GM19193 (cell line): ENCODE results near the gene CIAPIN1.

Source experiments
- POLR2A ChIP-seq: IDR thresholded peaks from 4 replicates; pipeline ENCODE4 v1.6.1; 2011; ENCODE audit not compliant: insufficient read depth, insufficient read length; ENCODE audit errors: extremely low read depth

The CIAPIN1 gene

GRCh38 chr16:57479976-57480753 is 33.0 kb upstream of the CIAPIN1 start:
- no peak for TF ChIP-seq POLR2A

- no peak for TF ChIP-seq POLR2A
Measured at GRCh38 chr16:57479205-57479975, 32.2 kb upstream of the CIAPIN1 start.

- no peak for TF ChIP-seq POLR2A
Measured at GRCh38 chr16:57478396-57479204, 31.4 kb upstream of the CIAPIN1 start.

GRCh38 chr16:57477531-57478202 is 30.5 kb upstream of the CIAPIN1 start:
- TF ChIP-seq POLR2A: no peak

GRCh38 chr16:57476546-57477410 is 29.6 kb upstream of the CIAPIN1 start:
- no peak for TF ChIP-seq POLR2A

- TF ChIP-seq POLR2A: no peak
Measured at GRCh38 chr16:57475711-57476339, 28.6 kb upstream of the CIAPIN1 start.

- TF ChIP-seq POLR2A: no peak
Measured at GRCh38 chr16:57474671-57475661, 27.8 kb upstream of the CIAPIN1 start.

GRCh38 chr16:57473906-57474305 is 26.7 kb upstream of the CIAPIN1 start:
- TF ChIP-seq POLR2A: no peak

GRCh38 chr16:57473176-57473840 is 26.1 kb upstream of the CIAPIN1 start:
- no peak for TF ChIP-seq POLR2A

GRCh38 chr16:57472665-57473060 is 25.5 kb upstream of the CIAPIN1 start:
- TF ChIP-seq POLR2A: no peak

GRCh38 chr16:57471852-57472664 is 24.9 kb upstream of the CIAPIN1 start:
- no peak for TF ChIP-seq POLR2A
